Stimulated activated CD8-positive, alpha-beta memory T cell treated with anti-CD3 and anti-CD28 coated beads, Interleukin-4, amount 100 ng/mL, for 4 hours (primary cell): ENCODE results near the gene ARRB2.

ENCODE experiments used
- DNase-seq, 2 donors: peaks; one replicate each; pipeline ENCODE4 v3.0.0-alpha.2; 2020; ENCODE audit warnings: low read depth in 2 of 2, low spot score in 1 of 2

The ARRB2 gene

DNA sequence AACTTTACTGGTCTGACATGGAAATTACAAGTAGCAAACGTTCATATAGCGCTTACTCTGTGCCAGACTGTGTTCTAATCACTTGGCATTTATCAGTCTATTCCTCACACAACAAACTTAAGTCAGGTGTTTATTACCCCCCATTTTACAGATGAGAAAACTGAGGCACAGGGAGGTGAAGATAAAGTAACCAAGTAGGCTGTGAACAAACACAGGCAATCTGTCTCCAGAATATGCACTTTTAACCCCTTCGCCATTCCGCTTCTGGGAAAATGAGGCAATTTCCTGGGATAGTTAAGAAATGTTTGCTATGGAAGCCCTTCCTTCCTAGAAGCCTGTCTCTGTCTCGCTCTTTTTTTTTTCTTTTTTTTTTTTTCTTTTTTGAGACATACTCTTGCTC, 41.5 kb downstream of the ARRB2 start:
- DNase-seq, result no peak

DNA sequence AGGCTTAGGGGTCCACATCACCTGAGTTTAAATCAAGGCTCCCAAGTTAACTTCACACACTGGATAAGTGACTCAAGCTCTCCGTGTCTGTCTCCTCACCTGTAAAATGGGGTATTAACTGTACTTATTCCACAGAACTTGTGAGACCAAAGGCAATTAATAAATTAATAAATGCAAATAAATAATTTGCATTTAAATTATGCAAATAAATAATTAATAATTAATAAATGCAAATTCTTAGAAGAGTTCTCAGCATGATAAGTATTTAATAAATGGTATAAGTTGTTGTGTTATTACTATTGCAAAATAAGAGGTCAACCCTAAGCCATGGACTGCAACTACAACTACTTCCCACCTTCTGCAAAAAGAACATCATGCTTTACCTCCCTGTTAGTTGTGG, 43.0 kb downstream of the ARRB2 start:
- no peak for DNase-seq

DNA sequence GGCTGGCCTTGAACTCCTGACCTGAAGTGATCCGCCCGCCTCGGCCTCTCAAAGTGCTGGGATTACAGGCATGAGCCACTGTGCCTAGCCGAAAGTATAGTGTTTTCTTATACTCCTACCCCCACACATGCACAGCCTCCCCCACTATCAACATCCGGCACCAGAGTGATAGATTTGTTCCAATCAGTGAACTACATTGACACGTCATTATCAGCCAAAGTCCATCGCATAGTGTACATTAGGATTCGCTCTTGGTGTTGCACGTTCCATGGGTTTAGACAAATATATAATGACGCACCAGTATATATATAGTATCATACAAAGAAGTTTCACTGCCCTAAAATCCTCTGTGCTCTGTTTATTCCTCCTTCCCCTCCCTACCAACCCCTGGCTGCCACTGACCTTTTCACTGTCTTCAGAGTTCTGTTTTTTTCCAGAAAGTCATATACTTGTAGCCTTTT, 49.4 kb downstream of the ARRB2 start:
- DNase-seq, result no peak

DNA sequence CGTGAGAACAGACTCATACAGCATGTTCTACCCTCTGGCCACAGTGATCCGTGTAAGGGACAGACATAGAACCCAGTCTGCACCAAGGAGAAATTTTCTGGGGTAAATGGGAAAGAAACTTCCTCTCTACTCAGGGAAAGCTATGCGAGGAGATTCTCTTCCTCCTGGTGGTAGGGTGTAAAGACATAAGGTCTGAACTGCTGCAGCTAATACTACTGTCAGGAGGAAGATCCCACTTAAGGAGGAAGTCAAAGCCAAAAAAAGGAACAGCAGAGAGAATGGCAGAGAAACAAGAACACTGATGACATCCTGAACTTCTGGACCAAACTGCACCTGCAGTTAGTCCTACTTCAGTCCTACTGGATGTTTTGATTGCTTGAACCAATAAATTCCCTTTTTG, 54.2 kb downstream of the ARRB2 start:
- no peak for DNase-seq

DNA sequence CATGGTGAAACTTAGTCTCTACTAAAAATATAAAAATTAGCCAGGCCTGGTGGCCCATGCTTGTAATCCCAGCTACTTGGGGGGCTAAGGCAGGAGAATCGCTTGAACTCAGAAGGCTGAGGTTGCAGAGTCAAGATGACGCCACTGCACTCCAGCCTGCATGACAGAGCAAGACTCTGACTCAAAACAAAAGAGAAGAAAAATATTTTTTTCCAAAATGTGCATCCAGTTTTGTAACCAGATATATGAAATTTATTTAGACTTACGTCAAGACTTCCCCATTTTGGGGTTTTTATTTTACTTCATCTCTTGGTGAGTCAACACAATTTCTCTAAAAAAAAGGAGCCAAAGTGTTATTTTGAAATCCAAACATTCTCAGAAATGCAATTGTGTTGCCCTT, 55.8 kb downstream of the ARRB2 start:
- no peak for DNase-seq

DNA sequence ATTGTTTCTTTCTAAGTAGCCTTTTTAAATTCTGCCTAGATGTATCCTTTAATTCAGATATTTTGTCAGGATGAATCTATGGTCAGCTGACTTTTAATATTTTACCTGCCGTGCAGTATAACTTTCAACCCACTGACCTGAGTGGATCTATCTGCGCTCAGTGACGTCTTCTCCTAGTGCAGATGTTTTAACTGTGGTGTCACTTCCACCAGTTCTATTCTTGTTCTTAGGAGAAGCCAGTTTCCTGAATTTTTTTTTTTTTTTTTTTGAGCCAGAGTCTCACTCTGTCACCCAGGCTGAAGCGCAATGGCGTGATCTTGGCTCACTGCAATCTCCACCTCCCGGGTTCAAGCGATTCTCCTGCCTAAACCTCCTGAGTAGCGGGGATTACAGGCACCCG, 56.3 kb downstream of the ARRB2 start:
- no peak for DNase-seq

DNA sequence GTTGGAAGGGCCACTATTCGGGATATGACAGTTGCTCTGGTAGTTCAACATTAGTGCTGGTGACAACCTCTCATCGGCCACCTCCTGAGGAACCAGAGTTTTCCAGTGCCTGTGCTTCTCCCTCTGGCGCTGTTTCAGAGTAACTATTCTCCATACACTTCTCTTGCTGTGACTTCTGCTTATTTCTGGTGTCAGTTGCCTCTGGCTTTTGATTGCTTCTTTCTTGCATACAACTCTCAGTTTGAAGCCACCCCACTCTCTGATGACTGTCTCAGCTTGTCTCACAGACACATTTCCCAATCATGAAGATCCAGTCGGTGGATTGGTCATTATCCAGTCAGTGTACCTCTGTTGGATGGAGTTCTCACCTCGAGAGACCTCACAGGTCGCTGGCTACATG, 57.9 kb downstream of the ARRB2 start:
- DNase-seq, result no peak

DNA sequence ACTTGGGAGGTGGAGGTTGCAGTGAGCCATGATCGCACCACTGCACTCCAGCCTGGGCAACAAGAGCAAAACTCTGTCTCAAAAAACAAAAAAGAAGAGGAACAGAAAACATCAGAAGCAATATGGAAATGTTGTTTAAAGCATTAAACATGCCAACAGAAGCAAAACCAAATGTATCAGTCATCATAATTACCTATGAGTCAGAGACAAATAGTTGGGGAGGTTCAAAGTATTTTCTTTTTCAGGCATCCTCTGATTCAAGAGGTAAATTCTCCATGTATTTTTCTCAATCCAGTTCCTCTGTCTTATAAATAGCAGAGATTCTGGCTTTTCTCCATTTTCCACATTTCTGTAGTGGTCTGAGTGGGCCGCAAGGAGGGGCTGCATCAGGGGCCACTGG, 59.2 kb downstream of the ARRB2 start:
- no peak for DNase-seq
